HEK293 (cell line): ENCODE results near the gene GALNT4.

ENCODE experiments used
- CTCF ChIA-PET: fragments of 350-600 bp; formaldehyde crosslinking; extraction: SDS; loops from one replicate; lab custom pipeline; 2021; ENCODE audit warnings: antibody characterized with exemption; lab: Yijun Ruan, JAX
- POLR2A ChIA-PET: fragments of 300-600 bp; formaldehyde crosslinking; extraction: SDS; loops from one replicate; lab custom pipeline; 2020; ENCODE audit warnings: antibody characterized with exemption, inconsistent platforms; lab: Yijun Ruan, JAX
- H3K27ac ChIP-seq: fragments of 200-500 bp; sonication (Bioruptor generic); 2 replicates; pipeline ENCODE4 v1.5.1; 2014; ENCODE audit warnings: low read depth, low read length, control low read depth, inconsistent platforms; ENCODE audit errors: extremely low read depth
- H3K36me3 ChIP-seq, 2 experiments: fragments of 200-500 bp in 1 of 2; sonication (Bioruptor generic) in 1 of 2; 1 replicate in 1 of 2; 2 replicates in 1 of 2; pipeline ENCODE4 v1.5.1; 2014 to 2017; ENCODE audit warnings: inconsistent platforms in 2 of 2, low read length in 2 of 2; ENCODE audit not compliant: control insufficient read depth in 2 of 2, insufficient read depth in 1 of 2
- H3K4me1 ChIP-seq: fragments of 200-500 bp; sonication (Bioruptor generic); 2 replicates; pipeline ENCODE4 v1.5.1; 2014; ENCODE audit warnings: mild to moderate bottlenecking, low read length, inconsistent platforms; ENCODE audit not compliant: control insufficient read depth, insufficient read depth
- H3K4me3 ChIP-seq: 2 replicates; pipeline ENCODE4 v1.5.1; 2011; ENCODE audit warnings: low read depth, mild to moderate bottlenecking, control low read depth, low read length, moderate library complexity
- H3K9me3 ChIP-seq: fragments of 200-500 bp; sonication (Bioruptor generic); 2 replicates; pipeline ENCODE4 v1.5.1; 2014; ENCODE audit warnings: low read depth, low read length, inconsistent platforms; ENCODE audit not compliant: control insufficient read depth, insufficient read depth
- HOXC10 ChIP-seq: sonication (generic); formaldehyde crosslinking; IDR thresholded peaks from 2 replicates; pipeline ENCODE4 v1.8.1; 2023; ENCODE audit warnings: mild to moderate bottlenecking, missing genetic modification reagents
- KLF16 ChIP-seq: fragments of 450-650 bp; formaldehyde crosslinking; IDR thresholded peaks from 2 replicates; pipeline ENCODE4 v1.5.1; 2017; ENCODE audit warnings: missing biosample characterization, missing genetic modification characterization
- KLF8 ChIP-seq: fragments of 450-650 bp; formaldehyde crosslinking; IDR thresholded peaks from 2 replicates; pipeline ENCODE4 v1.5.1; 2016; ENCODE audit warnings: missing biosample characterization, missing genetic modification characterization
- SCRT1 ChIP-seq: fragments of 450-650 bp; formaldehyde crosslinking; IDR thresholded peaks from 2 replicates; pipeline ENCODE4 v1.5.1; 2016; ENCODE audit warnings: missing biosample characterization, missing genetic modification characterization, borderline replicate concordance
- TCF7L2 ChIP-seq: IDR thresholded peaks from 2 replicates; pipeline ENCODE4 v1.6.1; 2011; ENCODE audit warnings: low read depth, mild to moderate bottlenecking, inconsistent platforms, low read length, moderate library complexity, borderline replicate concordance
- ZBTB17 ChIP-seq: fragments of 450-650 bp; formaldehyde crosslinking; IDR thresholded peaks from 2 replicates; pipeline ENCODE4 v1.5.1; 2016; ENCODE audit warnings: missing biosample characterization, missing genetic modification characterization
- ZNF132 ChIP-seq: fragments of 450-650 bp; formaldehyde crosslinking; IDR thresholded peaks from 2 replicates; pipeline ENCODE4 v1.5.1; 2017; ENCODE audit warnings: missing biosample characterization, missing genetic modification characterization, borderline replicate concordance
- ZNF2 ChIP-seq: fragments of 450-650 bp; formaldehyde crosslinking; IDR thresholded peaks from 2 replicates; pipeline ENCODE4 v1.5.1; 2016; ENCODE audit warnings: missing biosample characterization, missing genetic modification characterization
- ZNF223 ChIP-seq: fragments of 450-650 bp; formaldehyde crosslinking; IDR thresholded peaks from 2 replicates; pipeline ENCODE4 v1.5.1; 2016; ENCODE audit warnings: missing biosample characterization, missing genetic modification characterization
- ZNF23 ChIP-seq: fragments of 450-650 bp; formaldehyde crosslinking; IDR thresholded peaks from 2 replicates; pipeline ENCODE4 v1.5.1; 2016; ENCODE audit warnings: missing biosample characterization, missing genetic modification characterization, borderline replicate concordance
- ZNF248 ChIP-seq: fragments of 450-650 bp; formaldehyde crosslinking; IDR thresholded peaks from 2 replicates; pipeline ENCODE4 v1.5.1; 2017; ENCODE audit warnings: missing biosample characterization, missing genetic modification characterization
- ZNF311 ChIP-seq: fragments of 450-650 bp; formaldehyde crosslinking; IDR thresholded peaks from 2 replicates; pipeline ENCODE4 v1.5.1; 2017; ENCODE audit warnings: missing biosample characterization, missing genetic modification characterization, borderline replicate concordance
- ZNF548 ChIP-seq: fragments of 450-650 bp; formaldehyde crosslinking; IDR thresholded peaks from 2 replicates; pipeline ENCODE4 v1.5.1; 2016; ENCODE audit warnings: missing biosample characterization, missing genetic modification characterization
- ZNF747 ChIP-seq: fragments of 450-650 bp; formaldehyde crosslinking; IDR thresholded peaks from 2 replicates; pipeline ENCODE4 v1.5.1; 2016; ENCODE audit warnings: missing biosample characterization, missing genetic modification characterization
- ZNF76 ChIP-seq: fragments of 450-650 bp; formaldehyde crosslinking; IDR thresholded peaks from 2 replicates; pipeline ENCODE4; 2016; ENCODE audit warnings: low read depth, missing biosample characterization, missing genetic modification characterization, borderline replicate concordance
- ZNF776 ChIP-seq: fragments of 450-650 bp; formaldehyde crosslinking; IDR thresholded peaks from 2 replicates; pipeline ENCODE4 v1.5.0; 2017; ENCODE audit warnings: missing biosample characterization, missing genetic modification characterization, borderline replicate concordance
- ZNF843 ChIP-seq: fragments of 450-650 bp; formaldehyde crosslinking; IDR thresholded peaks from 2 replicates; pipeline ENCODE4 v1.5.1; 2016; ENCODE audit warnings: missing biosample characterization, missing genetic modification characterization
- TF ChIP-seq, protein P1 (sequence below): fragments of 450-650 bp; formaldehyde crosslinking; IDR thresholded peaks from 2 replicates; pipeline ENCODE4 v1.5.1; 2017; ENCODE audit warnings: missing biosample characterization, missing genetic modification characterization
- TF ChIP-seq, protein P2 (sequence below): fragments of 450-650 bp; formaldehyde crosslinking; IDR thresholded peaks from 2 replicates; pipeline ENCODE4 v1.5.1; 2016; ENCODE audit warnings: missing biosample characterization, missing genetic modification characterization
- TF ChIP-seq, protein P3 (sequence below): fragments of 450-650 bp; formaldehyde crosslinking; IDR thresholded peaks from 2 replicates; pipeline ENCODE4 v1.5.1; 2016; ENCODE audit warnings: missing biosample characterization, missing genetic modification characterization
- TF ChIP-seq, protein P4 (sequence below): fragments of 450-650 bp; formaldehyde crosslinking; IDR thresholded peaks from 2 replicates; pipeline ENCODE4 v1.5.1; 2016; ENCODE audit warnings: missing biosample characterization, missing genetic modification characterization
- TF ChIP-seq, protein P5 (sequence below): fragments of 450-650 bp; formaldehyde crosslinking; IDR thresholded peaks from 2 replicates; pipeline ENCODE4 v1.5.1; 2016; ENCODE audit warnings: missing biosample characterization, missing genetic modification characterization, low read depth
- TF ChIP-seq, protein P6 (sequence below): sonication (generic); formaldehyde crosslinking; IDR thresholded peaks from 2 replicates; pipeline ENCODE4 v1.8.1; 2022; ENCODE audit warnings: mild to moderate bottlenecking, moderate library complexity, missing genetic modification reagents

Gene GALNT4

DNA sequence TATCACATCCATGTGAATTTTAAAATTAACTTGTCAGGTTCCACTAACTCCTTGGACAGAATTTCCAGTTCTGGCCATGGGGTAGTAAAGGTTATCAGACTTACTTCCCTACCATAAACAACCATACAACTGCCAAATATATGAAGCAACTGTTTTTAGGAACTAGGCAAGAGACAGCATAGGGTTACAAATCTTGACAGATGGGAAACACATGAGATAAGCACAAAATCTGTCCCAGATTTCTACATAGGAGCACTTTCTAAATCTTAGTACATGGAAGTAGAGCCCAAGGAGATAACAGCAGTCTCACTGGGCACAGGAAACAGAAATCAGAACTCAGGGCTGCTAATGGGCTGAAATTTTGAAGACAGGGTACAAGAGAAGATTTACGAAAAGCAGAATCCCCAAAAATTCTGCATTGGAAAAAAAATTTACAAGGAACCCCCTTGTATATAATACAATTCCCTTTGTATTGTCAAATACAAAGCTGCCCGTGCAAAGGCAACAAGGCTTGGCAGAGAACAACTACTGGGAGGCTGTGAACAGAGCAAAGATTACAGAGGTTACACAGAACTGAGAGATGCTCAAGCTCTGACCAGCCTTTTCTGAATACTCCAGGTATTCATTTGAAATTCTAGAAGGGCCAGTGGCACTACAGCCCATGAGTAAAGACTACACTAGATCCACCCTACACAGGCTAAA lies 43.2 kb downstream of the GALNT4 start:
- CTCF ChIA-PET, result interaction anchor here (1.4 kb wide), 1 partner anchor 8 kb away, joined by 3 read pairs; no protein-coding TSS in a partner anchor
- H3K27ac ChIP-seq, result no peak overlapping the region

DNA sequence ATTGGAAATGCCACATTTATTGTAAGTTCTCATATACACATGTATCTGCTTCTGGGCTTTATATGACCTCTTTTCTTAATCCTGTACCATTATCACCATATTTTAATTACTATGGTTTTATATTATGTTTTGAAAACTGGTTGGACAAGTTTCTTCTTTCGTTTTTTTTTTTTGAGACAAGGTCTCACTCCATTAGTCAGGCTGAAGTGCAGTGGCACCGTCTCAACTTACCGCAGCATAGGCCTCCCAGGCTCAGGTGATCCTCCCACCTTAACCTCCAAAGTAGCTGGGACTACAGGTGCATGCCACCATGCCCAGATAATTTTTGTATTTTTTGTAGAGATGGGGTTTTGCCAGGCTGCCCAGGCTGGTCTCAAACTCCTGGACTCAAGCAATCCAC lies 44.6 kb downstream of the GALNT4 start:
- TF ChIP-seq ZNF311 (tag by site-specific recombination) (no peak), SCRT1 (tag by site-specific recombination) (no peak)
- TF ChIP-seq, protein P1, sequence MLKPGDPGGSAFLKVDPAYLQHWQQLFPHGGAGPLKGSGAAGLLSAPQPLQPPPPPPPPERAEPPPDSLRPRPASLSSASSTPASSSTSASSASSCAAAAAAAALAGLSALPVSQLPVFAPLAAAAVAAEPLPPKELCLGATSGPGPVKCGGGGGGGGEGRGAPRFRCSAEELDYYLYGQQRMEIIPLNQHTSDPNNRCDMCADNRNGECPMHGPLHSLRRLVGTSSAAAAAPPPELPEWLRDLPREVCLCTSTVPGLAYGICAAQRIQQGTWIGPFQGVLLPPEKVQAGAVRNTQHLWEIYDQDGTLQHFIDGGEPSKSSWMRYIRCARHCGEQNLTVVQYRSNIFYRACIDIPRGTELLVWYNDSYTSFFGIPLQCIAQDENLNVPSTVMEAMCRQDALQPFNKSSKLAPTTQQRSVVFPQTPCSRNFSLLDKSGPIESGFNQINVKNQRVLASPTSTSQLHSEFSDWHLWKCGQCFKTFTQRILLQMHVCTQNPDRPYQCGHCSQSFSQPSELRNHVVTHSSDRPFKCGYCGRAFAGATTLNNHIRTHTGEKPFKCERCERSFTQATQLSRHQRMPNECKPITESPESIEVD (tag by site-specific recombination), result no peak
- Histone ChIP-seq H3K4me3 (no peak overlapping the region), H3K27ac (no peak overlapping the region), H3K9me3 (no peaks in the 10 kb centered on the region), H3K4me1 (no peaks in the 10 kb centered on the region), H3K36me3 (no peaks in the 10 kb centered on the region; a peak in 2 of 3 replicates)
- POLR2A ChIA-PET, result interaction anchor here (0.6 kb wide), 1 partner anchor 51 kb away, joined by 4 read pairs; no protein-coding TSS in a partner anchor
- CTCF ChIA-PET, result interaction anchor here (0.6 to 1.0 kb wide), 2 partner anchors 9 to 10 kb away, joined by 3 to 4 read pairs; no protein-coding TSS in a partner anchor

More for the DNA sequence above, 43.2 kb downstream of the GALNT4 start:
- no peaks in the 10 kb centered on the region for H3K4me1 ChIP-seq
- no peaks in the 10 kb centered on the region for H3K9me3 ChIP-seq
- H3K4me3 ChIP-seq, result no peak overlapping the region
- POLR2A ChIA-PET, result interaction anchor here (0.7 kb wide), 1 partner anchor 1094 kb away, joined by 9 read pairs; no protein-coding TSS in a partner anchor
- no peaks in the 10 kb centered on the region; a peak in 1 of 3 replicates for H3K36me3 ChIP-seq
- TF ChIP-seq, protein P2, sequence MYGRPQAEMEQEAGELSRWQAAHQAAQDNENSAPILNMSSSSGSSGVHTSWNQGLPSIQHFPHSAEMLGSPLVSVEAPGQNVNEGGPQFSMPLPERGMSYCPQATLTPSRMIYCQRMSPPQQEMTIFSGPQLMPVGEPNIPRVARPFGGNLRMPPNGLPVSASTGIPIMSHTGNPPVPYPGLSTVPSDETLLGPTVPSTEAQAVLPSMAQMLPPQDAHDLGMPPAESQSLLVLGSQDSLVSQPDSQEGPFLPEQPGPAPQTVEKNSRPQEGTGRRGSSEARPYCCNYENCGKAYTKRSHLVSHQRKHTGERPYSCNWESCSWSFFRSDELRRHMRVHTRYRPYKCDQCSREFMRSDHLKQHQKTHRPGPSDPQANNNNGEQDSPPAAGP (tag by site-specific recombination), result no peak
- TF ChIP-seq ZNF223 (no peak), HOXC10 (CRISPR knock-in tag) (no peak), ZBTB17 (tag by site-specific recombination) (no peak), ZNF843 (no peak), ZNF23 (tag by site-specific recombination) (no peak), KLF16 (tag by site-specific recombination) (no peak), ZNF132 (no peak), ZNF747 (tag by site-specific recombination) (no peak), ZNF2 (tag by site-specific recombination) (no peak), ZNF548 (tag by site-specific recombination) (no peak), ZNF76 (tag by site-specific recombination) (no peak), TCF7L2 (no peak), KLF8 (tag by site-specific recombination) (no peak), ZNF248 (tag by site-specific recombination) (no peak), ZNF776 (tag by site-specific recombination) (no peak)
- TF ChIP-seq, protein P3, sequence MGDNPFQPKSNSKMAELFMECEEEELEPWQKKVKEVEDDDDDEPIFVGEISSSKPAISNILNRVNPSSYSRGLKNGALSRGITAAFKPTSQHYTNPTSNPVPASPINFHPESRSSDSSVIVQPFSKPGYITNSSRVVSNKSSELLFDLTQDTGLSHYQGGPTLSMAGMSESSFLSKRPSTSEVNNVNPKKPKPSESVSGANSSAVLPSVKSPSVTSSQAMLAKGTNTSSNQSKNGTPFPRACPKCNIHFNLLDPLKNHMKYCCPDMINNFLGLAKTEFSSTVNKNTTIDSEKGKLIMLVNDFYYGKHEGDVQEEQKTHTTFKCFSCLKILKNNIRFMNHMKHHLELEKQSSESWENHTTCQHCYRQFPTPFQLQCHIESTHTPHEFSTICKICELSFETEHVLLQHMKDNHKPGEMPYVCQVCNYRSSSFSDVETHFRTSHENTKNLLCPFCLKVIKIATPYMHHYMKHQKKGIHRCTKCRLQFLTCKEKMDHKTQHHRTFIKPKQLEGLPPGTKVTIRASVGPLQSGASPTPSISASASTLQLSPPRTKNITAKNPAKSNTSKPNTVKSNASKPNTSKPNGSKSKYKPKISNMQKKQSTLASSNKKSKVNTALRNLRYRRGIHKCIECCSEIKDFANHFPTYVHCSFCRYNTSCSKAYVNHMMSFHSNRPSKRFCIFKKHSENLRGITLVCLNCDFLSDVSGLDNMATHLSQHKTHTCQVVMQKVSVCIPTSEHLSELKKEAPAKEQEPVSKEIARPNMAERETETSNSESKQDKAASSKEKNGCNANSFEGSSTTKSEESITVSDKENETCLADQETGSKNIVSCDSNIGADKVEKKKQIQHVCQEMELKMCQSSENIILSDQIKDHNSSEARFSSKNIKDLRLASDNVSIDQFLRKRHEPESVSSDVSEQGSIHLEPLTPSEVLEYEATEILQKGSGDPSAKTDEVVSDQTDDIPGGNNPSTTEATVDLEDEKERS, result no peak
- TF ChIP-seq, protein P4, sequence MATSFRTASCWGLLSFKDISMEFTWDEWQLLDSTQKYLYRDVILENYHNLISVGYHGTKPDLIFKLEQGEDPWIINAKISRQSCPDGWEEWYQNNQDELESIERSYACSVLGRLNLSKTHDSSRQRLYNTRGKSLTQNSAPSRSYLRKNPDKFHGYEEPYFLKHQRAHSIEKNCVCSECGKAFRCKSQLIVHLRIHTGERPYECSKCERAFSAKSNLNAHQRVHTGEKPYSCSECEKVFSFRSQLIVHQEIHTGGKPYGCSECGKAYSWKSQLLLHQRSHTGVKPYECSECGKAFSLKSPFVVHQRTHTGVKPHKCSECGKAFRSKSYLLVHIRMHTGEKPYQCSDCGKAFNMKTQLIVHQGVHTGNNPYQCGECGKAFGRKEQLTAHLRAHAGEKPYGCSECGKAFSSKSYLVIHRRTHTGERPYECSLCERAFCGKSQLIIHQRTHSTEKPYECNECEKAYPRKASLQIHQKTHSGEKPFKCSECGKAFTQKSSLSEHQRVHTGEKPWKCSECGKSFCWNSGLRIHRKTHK (tag by site-specific recombination), result no peak
- TF ChIP-seq, protein P5, sequence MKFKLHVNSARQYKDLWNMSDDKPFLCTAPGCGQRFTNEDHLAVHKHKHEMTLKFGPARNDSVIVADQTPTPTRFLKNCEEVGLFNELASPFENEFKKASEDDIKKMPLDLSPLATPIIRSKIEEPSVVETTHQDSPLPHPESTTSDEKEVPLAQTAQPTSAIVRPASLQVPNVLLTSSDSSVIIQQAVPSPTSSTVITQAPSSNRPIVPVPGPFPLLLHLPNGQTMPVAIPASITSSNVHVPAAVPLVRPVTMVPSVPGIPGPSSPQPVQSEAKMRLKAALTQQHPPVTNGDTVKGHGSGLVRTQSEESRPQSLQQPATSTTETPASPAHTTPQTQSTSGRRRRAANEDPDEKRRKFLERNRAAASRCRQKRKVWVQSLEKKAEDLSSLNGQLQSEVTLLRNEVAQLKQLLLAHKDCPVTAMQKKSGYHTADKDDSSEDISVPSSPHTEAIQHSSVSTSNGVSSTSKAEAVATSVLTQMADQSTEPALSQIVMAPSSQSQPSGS, result no peak
- TF ChIP-seq, protein P6, sequence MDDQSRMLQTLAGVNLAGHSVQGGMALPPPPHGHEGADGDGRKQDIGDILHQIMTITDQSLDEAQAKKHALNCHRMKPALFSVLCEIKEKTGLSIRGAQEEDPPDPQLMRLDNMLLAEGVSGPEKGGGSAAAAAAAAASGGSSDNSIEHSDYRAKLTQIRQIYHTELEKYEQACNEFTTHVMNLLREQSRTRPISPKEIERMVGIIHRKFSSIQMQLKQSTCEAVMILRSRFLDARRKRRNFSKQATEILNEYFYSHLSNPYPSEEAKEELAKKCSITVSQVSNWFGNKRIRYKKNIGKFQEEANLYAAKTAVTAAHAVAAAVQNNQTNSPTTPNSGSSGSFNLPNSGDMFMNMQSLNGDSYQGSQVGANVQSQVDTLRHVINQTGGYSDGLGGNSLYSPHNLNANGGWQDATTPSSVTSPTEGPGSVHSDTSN (CRISPR knock-in tag), result no peak
